ENCODE data around the gene MAP2K1.

The MAP2K1 gene

GRCh38 chr15:66394472-66394871 lies 7.8 kb downstream of the MAP2K1 start:
- DNase-seq, result no peak

GRCh38 chr15:66394915-66395314 lies 8.2 kb downstream of the MAP2K1 start:
- DNase-seq, result no peak

GRCh38 chr15:66399276-66399675 lies 12.6 kb downstream of the MAP2K1 start:
- no peak for DNase-seq

- DNase-seq, result no peak
These were observed 13.7 kb downstream of the MAP2K1 start for GRCh38 chr15:66400351-66400774.

GRCh38 chr15:66401130-66402021 lies 14.7 kb downstream of the MAP2K1 start:
- no peak for DNase-seq

GRCh38 chr15:66402761-66403284 lies 16.1 kb downstream of the MAP2K1 start:
- DNase-seq, result no peak

GRCh38 chr15:66403323-66403722 lies 16.6 kb downstream of the MAP2K1 start:
- no peak for DNase-seq

- DNase-seq, result no peak
These were observed 17.4 kb downstream of the MAP2K1 start for GRCh38 chr15:66404122-66404521.

- no peak for DNase-seq
These were observed 17.8 kb downstream of the MAP2K1 start for GRCh38 chr15:66404532-66404931.

GRCh38 chr15:66405007-66405406 lies 18.3 kb downstream of the MAP2K1 start:
- DNase-seq, result no peak

- no peak for DNase-seq
These were observed 18.9 kb downstream of the MAP2K1 start for GRCh38 chr15:66405615-66406014.

- no peak for DNase-seq
These were observed 21.5 kb downstream of the MAP2K1 start for GRCh38 chr15:66408254-66408653.

GRCh38 chr15:66408675-66409282 lies 22.1 kb downstream of the MAP2K1 start:
- DNase-seq, result no peak

- DNase-seq, result no peak
These were observed 22.9 kb downstream of the MAP2K1 start for GRCh38 chr15:66409565-66410108.

- DNase-seq, result no peak
These were observed 24.5 kb downstream of the MAP2K1 start for GRCh38 chr15:66411190-66411589.

- no peak for DNase-seq
These were observed 25.5 kb downstream of the MAP2K1 start for GRCh38 chr15:66412220-66412619.

GRCh38 chr15:66413579-66413978 lies 26.9 kb downstream of the MAP2K1 start:
- DNase-seq, result no peak

- no peak for DNase-seq
These were observed 28.6 kb downstream of the MAP2K1 start for GRCh38 chr15:66415360-66415759.

- DNase-seq, result no peak
These were observed 31.0 kb downstream of the MAP2K1 start for GRCh38 chr15:66417736-66418135.

- no peak for DNase-seq
These were observed 32.8 kb downstream of the MAP2K1 start for GRCh38 chr15:66419471-66419870.

- no peak for DNase-seq
These were observed 35.6 kb downstream of the MAP2K1 start for GRCh38 chr15:66422347-66422746.

- no peak for DNase-seq
These were observed 36.4 kb downstream of the MAP2K1 start for GRCh38 chr15:66423149-66423548.

- no peak for DNase-seq
These were observed 38.4 kb downstream of the MAP2K1 start for GRCh38 chr15:66424963-66425612.
